Measurements from ENCODE around the gene HNRNPLL. TPM values are rescaled to one million over a fixed set of nuclear protein-coding genes. Genes with fewer than 3 reads are reported as not detected.

HNRNPLL gene
- total RNA-seq, 2 experiments from 2014 or later: 7.6 to 47.9 TPM

DNA sequence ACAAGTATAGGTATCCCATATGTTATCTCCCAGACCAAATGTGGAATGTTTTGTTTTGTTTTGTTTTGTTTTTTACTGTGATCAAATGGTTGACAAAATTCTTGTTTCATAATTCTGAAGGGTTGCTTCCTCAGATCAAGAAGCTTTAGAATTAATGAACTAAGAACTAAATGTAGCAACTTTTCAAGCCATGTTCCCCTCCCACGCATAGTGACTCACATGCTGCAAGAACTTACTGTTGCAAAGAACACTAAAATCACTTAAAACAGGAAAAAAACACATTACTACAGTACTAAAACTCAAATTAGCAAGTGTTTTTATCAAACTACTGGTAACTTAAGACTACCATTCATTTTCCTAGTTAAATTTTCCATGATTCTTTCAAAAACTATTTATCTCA lies 30.6 kb downstream of the HNRNPLL start:
- Histone ChIP-seq H4K20me1 (ENCODE audit: insufficient read depth, low read length) (no peaks in the 10 kb centered on the region), H3K4me2 (ENCODE audit: low read length) (no peak overlapping the region), H3K9me3 (ENCODE audit: low read length) (no peaks in the 10 kb centered on the region), H3K79me2 (ENCODE audit: insufficient read depth, low read depth, low read length) (no peaks in the 10 kb centered on the region), H3K36me3 (ENCODE audit: insufficient read depth, low read length) (peaks cover 29% of the 10 kb centered on the region; the same call in 1 of the 2 replicates), H3K9me2 (ENCODE audit: insufficient read depth, low read length) (no peaks in the 10 kb centered on the region), H2AFZ (ENCODE audit: low read length) (no peak overlapping the region), H3K4me1 (ENCODE audit: insufficient read depth, low read length, poor library complexity, severe bottlenecking) (no peaks in the 10 kb centered on the region), H3K4me3 (ENCODE audit: low read depth, low read length, poor library complexity, severe bottlenecking) (no peak overlapping the region), H3K27ac (ENCODE audit: low read depth, low read length, poor library complexity, severe bottlenecking) (no peak overlapping the region)
- POLR2A ChIA-PET: interaction anchor here (0.5 to 2.9 kb wide), 6 partner anchors 10 to 48 kb away, joined by 3 to 11 read pairs (median 6); no protein-coding TSS in a partner anchor
- BruUV-seq (replicated peaks): no TSS peak
- CTCF ChIA-PET (ENCODE audit: unreplicated experiment): no interaction called here
- intact Hi-C loops (cut with micrococcal nuclease; ENCODE audit: unreplicated experiment): no loop called here
- TF ChIP-seq CTCF (conservative IDR thresholded peaks at IDR 0.05; ENCODE audit: low read length) (no peak), EZH2phosphoT487 (IDR thresholded peaks at IDR 0.05; ENCODE audit: borderline replicate concordance, low read depth, low read length) (no peak)
- DNase-seq (ENCODE audit: low spot score): no peak

- H4K20me1 ChIP-seq (ENCODE audit: insufficient read depth, low read length): no peaks in the 10 kb centered on the region
- no peaks in the 10 kb centered on the region for H3K4me1 ChIP-seq (ENCODE audit: insufficient read depth, low read length, poor library complexity, severe bottlenecking)
- H3K36me3 ChIP-seq (ENCODE audit: insufficient read depth, low read length): peaks cover 29% of the 10 kb centered on the region; the same call in 1 of the 2 replicates
- BruUV-seq (replicated peaks): no TSS peak
- no peak for DNase-seq (ENCODE audit: low spot score)
- POLR2A ChIA-PET: interaction anchor here (1.8 to 2.6 kb wide), 2 partner anchors 11 to 14 kb away, joined by 5 to 11 read pairs; no protein-coding TSS in a partner anchor
- no peak overlapping the region for H3K27ac ChIP-seq (ENCODE audit: low read depth, low read length, poor library complexity, severe bottlenecking)
- CTCF ChIA-PET (ENCODE audit: unreplicated experiment): no interaction called here
- H3K4me3 ChIP-seq (ENCODE audit: low read depth, low read length, poor library complexity, severe bottlenecking): no peak overlapping the region
- TF ChIP-seq CTCF (conservative IDR thresholded peaks at IDR 0.05; ENCODE audit: low read length) (no peak), EZH2phosphoT487 (IDR thresholded peaks at IDR 0.05; ENCODE audit: borderline replicate concordance, low read depth, low read length) (no peak)
- no peaks in the 10 kb centered on the region for H3K9me2 ChIP-seq (ENCODE audit: insufficient read depth, low read length)
- H3K4me2 ChIP-seq (ENCODE audit: low read length): no peak overlapping the region
- intact Hi-C loops (cut with micrococcal nuclease; ENCODE audit: unreplicated experiment): no loop called here
- no peak overlapping the region for H2AFZ ChIP-seq (ENCODE audit: low read length)
- no peaks in the 10 kb centered on the region for H3K9me3 ChIP-seq (ENCODE audit: low read length)
- no peaks in the 10 kb centered on the region for H3K79me2 ChIP-seq (ENCODE audit: insufficient read depth, low read depth, low read length)
These were observed 31.5 kb downstream of the HNRNPLL start for GRCh38 chr2:38571193-38571592.

GRCh38 chr2:38568724-38569436 lies 33.8 kb downstream of the HNRNPLL start:
- Histone ChIP-seq H4K20me1 (ENCODE audit: insufficient read depth, low read length) (no peaks in the 10 kb centered on the region), H3K36me3 (ENCODE audit: insufficient read depth, low read length) (peaks cover 29% of the 10 kb centered on the region; the same call in 1 of the 2 replicates), H3K4me2 (ENCODE audit: low read length) (no peak overlapping the region), H3K4me1 (ENCODE audit: insufficient read depth, low read length, poor library complexity, severe bottlenecking) (no peaks in the 10 kb centered on the region), H2AFZ (ENCODE audit: low read length) (no peak overlapping the region), H3K27ac (ENCODE audit: low read depth, low read length, poor library complexity, severe bottlenecking) (no peak overlapping the region), H3K9me2 (ENCODE audit: insufficient read depth, low read length) (no peaks in the 10 kb centered on the region), H3K4me3 (ENCODE audit: low read depth, low read length, poor library complexity, severe bottlenecking) (no peak overlapping the region), H3K9me3 (ENCODE audit: low read length) (no peaks in the 10 kb centered on the region), H3K79me2 (ENCODE audit: insufficient read depth, low read depth, low read length) (no peaks in the 10 kb centered on the region)
- TF ChIP-seq EZH2phosphoT487 (IDR thresholded peaks at IDR 0.05; ENCODE audit: borderline replicate concordance, low read depth, low read length) (no peak), CTCF (conservative IDR thresholded peaks at IDR 0.05; ENCODE audit: low read length) (no peak)
- BruUV-seq (replicated peaks): no TSS peak
- CTCF ChIA-PET (ENCODE audit: unreplicated experiment): no interaction called here
- intact Hi-C loops (cut with micrococcal nuclease; ENCODE audit: unreplicated experiment): no loop called here
- no peak for DNase-seq (ENCODE audit: low spot score)
- POLR2A ChIA-PET: interaction anchor here (0.6 to 1.2 kb wide), 10 partner anchors 9 to 313 kb away, joined by 3 to 10 read pairs (median 3); partner anchors contain the start of gene SRSF7
